GM04503 (cell line): ENCODE measurements around the gene MMS22L.

Experiments
- DNase-seq: peaks from one replicate; pipeline ENCODE4 v3.0.0-alpha.2; 2012; ENCODE audit warnings: low read depth

Gene MMS22L

DNA sequence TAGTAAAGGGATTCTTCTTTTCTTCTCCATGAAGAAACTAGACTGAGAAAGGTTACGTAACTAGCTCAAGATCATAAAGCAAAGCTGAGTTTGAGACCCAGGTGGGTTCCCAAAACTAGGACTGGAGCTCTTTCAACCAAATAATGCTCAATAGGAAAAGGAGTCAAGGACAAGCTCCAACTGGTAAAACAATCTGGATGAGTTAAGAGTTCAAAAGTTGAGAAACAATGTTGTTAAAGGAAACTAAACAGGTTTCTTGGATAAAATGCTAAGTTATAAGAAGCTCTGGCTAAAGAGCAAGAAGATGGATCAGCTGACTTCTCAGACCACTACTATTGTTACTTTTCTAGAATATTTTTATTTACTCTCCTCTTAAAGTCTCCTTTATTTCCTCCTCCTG is 137.3 kb downstream of the MMS22L start:
- no peak for DNase-seq

DNA sequence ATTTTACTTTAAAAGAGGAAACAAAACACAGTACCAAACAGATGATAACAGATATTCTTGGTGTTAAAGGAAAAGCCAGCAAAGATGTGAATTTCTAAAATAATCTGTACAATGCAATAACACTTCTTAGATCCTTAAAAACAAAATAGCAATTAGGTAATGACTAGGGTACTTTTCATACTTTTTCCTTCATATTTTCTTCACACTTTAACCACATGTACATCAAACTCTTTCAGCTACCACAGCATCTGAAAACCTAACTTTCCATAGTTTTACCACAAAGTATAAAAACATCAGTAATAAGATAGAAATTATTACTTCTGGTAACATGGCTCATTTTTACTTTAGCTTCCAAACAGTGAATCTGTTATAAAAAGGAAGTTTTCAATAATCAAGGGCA is 141.3 kb downstream of the MMS22L start:
- DNase-seq = no peak

DNA sequence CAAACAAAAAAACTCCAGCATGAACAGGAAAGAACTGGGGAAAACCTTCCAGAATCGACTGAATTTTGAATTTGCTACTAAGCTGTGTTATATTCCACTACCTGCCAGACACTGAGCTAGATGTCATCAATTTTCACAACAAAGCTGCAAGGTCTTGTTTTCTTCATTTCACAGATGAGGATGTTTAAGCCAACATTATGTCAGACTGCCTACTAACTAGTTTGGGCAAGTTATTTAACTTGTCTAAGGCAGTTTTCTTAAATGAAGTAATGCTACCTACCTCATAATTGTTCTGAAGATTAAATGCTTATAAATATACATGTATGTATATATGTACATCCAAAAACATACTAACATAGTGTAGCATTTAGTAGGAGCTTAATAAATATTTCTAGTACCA is 144.4 kb downstream of the MMS22L start:
- DNase-seq = no peak

DNA sequence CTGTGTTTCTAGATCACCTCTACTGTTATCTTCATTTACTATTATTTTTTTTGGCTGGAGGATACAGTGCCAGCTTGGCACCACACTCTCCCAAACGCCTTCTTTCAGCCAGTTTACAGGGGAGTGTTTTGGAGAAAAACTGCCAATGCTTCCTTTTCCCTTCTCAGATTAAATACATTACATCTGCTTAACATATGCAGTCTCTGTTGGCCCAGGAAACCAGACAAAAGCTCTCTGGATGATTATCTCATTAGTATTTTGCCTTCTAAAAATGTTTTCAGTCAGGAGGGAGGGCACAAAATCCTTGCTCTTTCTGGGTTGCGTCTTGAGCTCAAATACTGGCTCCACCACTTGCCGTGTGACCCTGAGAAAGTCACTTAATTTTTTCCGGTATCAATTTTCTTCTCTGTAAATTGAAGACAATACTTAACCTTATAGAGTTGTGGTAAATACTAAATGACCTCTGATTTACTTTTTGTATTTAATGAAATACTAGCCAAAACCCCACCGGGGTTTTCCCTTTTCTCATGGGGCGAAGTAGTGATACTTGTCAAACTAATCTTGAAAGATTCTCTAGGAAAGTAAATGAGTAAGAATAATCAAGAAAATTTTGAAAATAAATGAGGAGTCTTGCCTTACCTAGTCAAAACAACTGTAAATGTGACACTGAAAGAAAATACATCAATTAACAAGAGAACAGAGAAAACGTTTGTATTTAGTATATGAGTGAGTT is 146.2 kb downstream of the MMS22L start:
- DNase-seq = no peak

DNA sequence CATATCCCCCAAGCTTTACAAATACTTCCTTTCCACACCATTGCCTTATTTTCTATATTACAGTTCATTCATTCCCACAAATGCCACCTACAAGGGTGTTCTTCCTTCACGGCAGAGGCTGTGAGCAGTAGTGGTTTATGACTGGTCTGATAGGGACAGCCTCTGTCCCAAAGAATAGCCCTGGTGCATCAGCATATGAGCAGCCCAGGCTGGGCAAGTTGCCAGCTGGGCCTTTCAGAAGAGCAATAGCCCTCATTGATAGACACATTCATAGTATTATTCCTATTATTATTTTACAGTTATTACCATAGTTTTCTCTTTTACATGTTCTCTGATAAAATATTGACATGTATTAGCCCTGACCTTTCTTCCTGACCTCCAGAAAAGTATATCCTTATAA is 149.9 kb downstream of the MMS22L start:
- DNase-seq = no peak

DNA sequence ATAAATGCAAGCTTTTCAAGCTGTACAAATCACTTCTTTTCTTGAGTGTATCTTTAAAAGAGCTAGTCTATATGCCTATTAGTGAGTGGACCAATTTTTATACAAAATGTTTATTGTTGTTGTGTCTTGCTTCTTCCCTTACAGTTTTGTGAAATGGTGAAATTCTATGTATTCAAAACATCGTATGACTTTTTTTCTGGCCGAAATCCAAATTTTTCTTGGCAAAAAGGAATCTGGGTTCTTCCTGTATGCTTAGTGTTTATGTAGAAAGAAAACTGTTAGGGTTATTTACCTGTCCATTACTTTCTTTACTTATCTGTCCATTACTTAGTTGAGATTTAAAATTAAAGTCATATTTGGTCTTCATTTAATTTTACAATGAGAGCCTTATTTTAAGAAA is 153.9 kb downstream of the MMS22L start:
- DNase-seq = no peak

DNA sequence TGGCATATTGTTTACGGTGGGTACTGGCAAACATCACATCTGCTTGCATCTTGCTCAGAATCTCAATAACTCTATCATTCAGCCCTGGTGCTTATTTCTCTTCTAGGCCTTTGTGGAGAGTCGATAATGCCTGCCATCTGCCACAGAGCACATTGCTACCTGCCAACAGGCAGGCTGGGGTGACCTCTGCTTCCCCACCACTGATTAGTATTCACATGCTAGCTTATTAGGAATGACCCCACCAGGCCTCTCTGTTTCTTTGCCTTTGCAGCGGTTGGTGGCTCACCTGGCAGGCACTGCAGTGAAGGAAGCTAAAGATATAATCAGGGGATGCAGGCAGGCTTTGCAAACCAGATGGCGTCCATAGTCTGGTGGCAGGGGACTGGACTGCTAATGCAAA is 154.5 kb downstream of the MMS22L start:
- DNase-seq = no peak

DNA sequence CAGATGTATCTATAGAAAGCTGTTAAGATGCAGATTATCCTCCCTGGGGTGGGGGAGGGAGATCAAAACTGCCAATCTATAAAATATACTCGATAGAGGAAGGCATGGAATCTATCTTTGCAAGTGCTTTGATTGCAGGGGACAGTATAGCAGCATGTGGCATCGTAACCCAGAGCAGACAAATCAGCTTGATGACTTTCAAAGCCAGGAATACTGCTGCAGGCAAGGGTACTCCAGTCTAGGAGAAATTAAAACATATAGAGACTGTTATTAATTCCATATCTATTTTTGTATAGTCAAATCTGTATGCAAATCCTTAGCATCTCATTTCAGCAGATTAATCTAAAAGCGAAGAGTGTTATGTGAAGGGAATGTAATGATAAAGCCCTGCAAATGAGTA is 159.4 kb downstream of the MMS22L start:
- no peak for DNase-seq

DNA sequence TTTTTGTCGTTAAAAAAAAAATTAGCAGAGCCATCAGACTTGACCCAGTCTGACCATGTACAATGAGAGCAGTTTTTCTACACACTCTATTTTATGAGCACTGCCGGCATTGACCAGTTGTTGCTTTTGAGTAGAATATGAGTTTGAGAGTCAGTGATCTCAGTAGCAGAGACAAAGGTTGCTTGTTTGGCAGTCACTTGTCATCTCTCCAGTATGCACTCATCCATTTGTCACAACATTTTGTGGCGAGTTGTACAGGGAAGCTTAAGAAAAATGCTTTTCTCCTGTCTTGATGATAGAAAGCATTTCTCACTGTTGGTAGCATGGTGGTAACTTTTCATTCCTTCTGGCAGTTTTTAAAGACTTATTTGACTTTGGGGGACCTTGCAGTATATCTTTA is 159.9 kb downstream of the MMS22L start:
- DNase-seq = no peak

DNA sequence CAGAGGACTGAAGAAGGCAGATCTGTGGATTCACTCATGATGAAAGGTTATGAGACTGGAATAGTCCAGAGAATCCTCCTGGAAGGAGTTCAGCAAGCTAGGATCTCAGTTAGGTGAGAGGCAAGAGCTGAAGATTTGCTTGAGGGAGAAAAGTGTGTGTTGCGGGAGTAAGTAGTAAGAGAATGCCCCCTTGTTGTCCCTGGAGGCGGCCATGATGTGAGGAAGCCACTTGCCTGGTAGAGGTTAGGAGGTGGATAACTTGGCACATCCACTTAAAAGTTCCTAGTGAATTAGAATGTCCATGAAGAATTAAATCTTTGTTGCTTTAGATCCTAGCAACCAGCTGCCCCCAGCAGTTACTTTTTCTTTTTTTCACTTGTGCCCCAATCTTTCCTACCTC is 162.5 kb downstream of the MMS22L start:
- DNase-seq = no peak

DNA sequence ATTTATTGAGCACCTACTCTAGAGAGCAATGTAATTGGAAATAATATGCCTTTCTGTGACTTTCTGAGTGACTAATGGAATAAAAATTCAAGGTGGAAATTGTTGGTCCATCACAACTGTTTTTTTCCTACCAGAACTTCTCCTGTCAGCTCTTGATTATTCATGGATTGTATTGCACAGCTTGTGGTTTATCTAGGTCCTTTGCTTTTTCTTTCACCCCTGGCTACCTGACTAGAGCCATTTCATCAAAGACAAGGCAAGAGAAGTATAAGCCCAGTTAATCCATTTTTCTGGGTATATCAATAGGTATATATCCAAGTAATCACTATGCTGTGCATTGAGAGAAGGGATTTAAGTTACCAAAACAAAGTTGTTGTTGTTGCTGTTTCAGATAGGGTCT is 168.4 kb downstream of the MMS22L start:
- no peak for DNase-seq

DNA sequence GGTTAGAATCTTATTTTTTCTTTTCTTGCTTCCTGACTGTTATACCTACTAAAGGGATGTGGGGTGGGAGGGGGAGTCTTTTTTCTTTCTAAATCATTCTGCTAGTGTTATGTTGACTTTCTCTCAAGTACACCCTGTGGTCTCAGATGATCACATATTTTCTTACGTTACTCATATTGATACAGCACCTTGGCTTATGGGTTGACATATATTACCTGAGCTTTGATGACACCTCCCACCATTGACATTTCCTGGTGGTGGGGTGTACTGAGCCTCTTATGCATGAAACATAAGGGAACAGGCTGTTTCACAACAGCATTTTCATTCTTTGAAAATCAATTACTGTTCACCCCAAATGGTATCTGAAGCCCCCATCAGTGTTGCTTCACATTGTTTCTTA is 169.8 kb downstream of the MMS22L start:
- DNase-seq = no peak

DNA sequence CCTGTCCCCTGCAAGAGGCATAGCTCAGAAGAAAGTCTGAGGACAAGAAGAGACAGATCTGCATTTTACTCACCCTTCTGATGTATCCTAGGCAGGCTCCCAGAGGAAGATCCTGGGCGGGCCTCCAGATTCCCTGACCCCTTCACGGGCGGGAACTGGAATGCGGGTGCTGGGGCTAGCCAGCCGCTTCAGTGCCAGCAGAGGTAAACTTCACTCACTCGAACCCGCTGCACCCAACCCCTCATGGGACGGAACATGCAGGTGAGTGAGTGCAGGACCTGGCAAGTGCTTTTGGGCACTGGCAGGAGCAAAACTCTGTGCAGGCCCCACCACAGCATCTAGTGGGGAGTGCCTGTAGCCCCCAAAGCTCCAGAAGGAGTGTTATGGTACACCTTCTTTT is 171.8 kb downstream of the MMS22L start:
- DNase-seq = no peak

DNA sequence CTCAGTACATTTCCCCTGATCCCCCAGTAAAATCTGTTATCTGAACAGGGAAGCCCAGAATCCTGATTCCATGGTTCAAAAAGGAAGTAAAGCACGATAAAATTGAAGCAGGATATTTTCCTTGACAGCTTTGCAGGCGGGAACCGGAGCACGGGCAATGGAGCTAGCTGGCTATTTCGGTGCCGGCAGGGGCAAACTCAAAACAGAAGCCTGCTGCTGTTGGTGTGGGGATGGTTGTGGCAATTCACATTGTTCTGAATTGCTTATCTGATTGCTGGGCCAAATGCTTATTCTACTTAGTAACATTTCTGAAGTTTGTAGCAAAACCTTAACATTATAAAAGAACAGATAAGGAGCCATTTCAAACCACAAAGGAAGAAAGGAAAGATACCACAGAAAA is 172.4 kb downstream of the MMS22L start:
- DNase-seq = no peak

DNA sequence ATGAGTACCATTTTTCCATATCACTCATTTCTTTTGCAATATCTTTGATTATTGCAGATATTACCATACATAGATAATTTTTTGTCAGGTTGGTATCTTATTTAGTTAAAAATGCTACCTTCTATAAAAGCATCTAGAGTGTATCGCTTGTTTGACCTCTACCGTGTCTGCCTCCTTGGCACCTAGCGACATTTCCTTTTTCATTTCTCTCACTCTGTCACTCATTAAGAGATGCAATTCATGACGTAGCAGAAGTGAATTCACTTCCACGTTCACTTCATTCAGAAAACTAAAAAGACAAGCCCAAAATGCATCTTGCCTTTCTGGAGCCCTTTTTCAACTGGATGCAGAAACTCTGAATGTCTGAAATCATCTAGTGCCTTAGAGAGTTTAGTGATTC is 172.9 kb downstream of the MMS22L start:
- DNase-seq = no peak

DNA sequence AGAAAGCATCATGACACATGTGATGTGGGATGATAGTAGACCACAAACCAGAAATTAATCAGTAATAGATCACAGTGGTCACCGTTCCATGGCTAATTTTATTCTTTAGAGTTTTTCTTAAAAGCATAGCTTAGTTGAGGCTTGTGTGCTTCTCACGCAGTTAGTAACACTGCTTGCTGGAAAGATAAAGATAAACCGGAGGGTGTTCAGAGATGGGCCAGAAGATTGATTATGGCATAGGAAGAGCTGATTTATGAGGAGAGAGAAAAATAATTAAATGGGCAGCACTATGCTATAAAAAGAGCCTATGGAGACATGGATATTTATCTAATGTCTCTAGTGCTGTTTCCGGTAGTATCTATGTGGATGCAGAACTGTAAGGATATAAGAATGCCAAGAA is 173.6 kb downstream of the MMS22L start:
- DNase-seq = no peak

DNA sequence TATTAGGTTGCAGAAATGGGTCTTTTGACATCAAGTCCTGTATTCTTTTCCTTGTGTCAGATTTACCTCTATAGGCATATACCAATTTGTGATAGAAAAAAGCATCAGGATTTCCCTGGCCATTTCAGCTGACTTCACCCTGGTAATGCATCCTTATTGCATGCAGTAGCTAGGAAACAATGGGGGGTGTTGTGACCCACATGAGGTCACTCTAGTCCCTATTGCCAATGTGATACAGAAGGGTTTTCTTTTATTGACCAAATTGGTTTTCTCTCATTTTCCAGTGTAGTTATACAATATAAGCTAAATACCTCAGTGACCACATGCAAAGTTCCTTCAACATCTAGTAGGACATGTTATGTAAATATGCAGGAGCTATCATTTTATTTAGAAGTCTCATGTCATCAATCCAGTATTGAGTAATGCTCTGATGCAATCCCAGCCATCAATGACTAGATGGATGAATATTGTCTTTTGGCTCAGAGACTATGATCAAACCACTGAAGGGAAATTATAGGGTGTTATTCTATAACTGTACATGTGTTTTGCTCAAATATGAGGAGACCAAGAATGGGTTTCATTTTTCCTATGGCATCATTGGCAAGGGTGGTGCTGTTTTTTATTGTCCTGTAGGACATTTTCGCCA is 180.7 kb downstream of the MMS22L start:
- no peak for DNase-seq

DNA sequence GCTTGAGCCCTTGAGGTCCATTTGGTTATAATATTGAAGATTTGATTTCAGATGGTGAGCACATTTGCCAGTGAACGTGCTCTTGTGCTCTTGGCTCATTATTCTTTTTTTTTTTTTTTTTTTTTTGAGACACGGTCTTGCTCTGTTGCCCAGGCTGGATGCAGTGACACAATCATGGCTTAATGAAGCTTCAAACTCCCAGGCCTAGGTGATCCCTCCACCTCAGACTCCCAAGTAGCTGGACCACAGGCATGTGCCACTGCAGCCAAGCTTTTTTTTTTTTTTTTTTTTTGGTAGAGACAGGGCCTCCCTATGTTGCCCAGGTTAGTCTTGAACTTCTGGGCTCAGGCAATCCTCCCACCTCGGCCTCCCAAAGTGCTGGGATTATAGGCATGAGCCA is 182.3 kb downstream of the MMS22L start:
- no peak for DNase-seq

DNA sequence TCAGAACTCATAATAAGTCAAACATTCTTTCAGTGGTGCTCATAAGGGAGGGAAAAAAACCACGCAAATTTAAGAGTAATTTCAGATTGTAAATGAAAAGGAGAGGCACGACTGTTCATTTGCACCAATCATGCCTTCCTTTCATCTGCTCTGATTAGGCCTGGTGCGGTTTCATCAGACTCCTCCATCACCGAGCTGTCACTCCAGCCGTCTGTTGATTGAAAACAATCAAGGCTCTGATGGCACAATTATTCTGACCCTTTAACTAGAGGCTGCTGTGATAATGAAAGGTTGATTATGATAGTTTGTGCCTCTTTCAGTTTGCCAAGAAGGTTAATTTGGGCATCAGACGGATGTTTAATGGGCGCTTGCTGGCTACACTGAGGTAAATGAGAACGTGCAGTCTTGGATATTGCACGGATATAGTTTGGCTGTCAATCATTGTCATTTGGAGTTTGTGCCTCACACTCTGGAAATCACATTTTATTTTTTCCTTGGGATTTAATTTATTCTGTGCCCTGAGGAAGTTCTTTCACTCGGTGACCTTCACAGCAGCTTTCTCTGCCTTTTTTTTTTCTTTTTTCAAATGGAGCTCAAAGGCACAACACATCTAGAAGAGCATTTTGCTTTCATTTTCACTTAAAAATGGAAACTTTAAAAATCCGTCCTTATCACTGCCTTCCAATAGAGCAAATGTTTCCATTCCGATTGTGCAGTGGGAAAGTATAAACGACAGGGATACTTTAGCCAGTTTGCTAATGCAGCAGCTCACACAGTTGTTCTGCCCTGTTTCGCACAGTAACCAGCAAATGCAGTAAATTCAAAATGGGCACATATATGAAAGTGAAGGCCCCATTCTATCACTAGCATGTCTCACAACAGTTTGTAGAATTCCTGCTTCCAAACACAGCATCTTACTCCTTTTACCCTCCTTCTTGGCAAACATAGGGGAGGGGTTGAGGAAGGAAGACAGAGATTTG is 185.7 kb downstream of the MMS22L start:
- DNase-seq = no peak

DNA sequence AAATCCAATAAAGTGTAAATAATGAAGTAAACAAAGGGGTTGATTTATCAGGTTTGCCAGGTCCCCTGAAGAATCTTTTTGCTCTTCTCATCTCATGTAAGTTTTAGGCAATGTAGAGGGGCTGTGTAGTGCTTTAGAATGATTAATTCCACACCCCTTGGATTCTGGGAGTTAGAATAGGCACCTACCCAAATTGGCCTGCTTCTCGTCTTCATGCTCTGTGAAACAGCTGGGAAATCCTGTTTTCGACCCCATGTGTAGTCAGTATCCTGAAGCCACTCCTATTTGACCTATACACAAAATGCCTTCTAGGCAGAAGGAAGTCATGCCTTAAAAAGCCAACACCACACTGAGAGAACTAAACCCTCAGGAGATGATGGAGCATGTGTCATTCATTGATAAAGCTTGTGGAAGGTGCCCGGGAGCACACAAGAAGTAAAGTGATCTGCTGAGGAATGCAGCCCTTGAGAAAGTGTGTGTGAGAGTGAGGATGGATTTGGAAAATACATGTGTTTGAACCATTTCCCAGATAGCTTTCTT is 187.6 kb downstream of the MMS22L start:
- no peak for DNase-seq

DNA sequence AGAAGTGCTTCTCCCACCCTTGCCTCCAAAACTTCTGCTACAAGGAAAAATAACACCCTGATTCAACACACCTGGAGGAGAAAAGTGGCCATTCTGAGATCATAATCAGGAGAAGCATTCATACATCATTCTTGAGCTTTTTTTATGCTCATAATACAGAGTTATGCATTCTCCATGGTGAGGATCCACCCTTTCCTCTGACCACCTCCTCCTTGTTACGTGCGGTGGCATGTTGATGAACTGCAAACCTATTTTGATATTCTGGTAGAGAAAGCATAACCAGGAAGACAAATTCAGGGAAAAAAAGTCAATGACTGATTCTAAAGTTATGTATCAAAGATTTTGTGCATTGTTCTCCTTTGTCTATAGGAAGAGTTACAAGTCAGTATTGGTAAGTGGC is 188.6 kb downstream of the MMS22L start:
- DNase-seq = no peak

DNA sequence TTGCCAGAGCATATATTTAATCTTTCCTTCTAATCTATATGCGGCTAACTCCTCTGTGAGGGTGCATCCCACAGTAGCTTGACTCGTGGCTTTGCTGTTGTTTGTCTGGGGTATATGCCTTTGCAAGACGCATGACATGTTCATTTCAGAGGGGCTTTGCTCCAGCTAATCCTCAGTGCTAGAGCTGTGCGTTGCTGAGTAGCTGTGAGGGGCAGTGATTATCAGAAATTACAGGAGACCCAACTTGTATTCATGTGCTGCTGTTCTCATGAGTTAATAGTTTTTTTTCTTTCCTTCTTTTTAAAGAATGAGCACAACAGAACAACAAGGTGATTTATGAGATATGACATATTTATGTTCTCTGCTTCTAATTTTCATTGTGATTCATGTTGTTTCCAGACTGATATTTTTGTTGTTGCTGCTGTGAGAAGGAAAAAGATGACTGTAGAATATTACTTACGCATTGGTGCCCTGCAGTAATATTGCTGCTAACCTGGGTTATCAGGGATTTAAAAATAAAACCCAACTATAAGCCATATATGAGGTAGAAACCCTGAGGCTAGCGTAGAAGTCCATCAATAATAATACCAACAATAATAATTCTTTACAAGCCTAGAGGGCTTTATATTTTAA is 190.2 kb downstream of the MMS22L start:
- DNase-seq = no peak
